Measurements from ENCODE around the gene S100A3.

S100A3 gene

DNA sequence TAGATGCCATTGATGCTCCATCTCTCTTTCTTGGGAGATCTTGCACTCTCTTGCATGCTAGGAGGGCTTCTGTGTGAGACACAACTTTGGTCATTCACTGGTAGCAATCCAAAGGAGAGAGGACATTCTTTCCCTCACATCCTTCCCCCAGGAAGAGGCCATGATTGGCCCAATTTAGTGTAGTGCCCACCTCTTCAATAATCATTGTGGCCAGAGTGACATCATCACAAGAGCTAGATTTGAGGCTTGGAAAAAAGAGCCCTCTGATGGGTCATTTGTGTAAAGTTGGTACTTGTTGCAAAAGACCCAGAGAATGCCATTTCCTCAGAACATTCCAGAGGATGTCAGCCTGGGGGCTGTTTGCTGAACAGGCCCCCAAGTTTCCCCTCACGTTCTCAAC is 43.5 kb downstream of the S100A3 start:
- no peak overlapping the region for H3K4me3 ChIP-seq (ENCODE audit: insufficient read depth in 1 of 2, low read depth in 1 of 2, low read length in 2 of 2)
- H3K79me1 ChIP-seq (replicated peaks; ENCODE audit: low read length, poor library complexity, severe bottlenecking): no peaks in the 10 kb centered on the region
- no peak overlapping the region for H2BK120ac ChIP-seq (ENCODE audit: low read depth, low read length)
- H3K27me3 ChIP-seq (ENCODE audit: control insufficient read depth in 1 of 2, insufficient read depth in 1 of 2, low read length in 2 of 2): no peaks in the 10 kb centered on the region
- H3K36me3 ChIP-seq (ENCODE audit: control insufficient read depth in 1 of 2, insufficient read depth in 2 of 2, low read depth in 1 of 2, low read length in 2 of 2): no peaks in the 10 kb centered on the region
- H3K14ac ChIP-seq (ENCODE audit: low read length in 2 of 2): no peak overlapping the region
- no peak overlapping the region for H2AFZ ChIP-seq (ENCODE audit: low read depth, low read length)
- H2BK12ac ChIP-seq (ENCODE audit: low read length in 2 of 2): no peak overlapping the region
- H3K9ac ChIP-seq (ENCODE audit: low read length): no peak overlapping the region
- no peak overlapping the region for H3K27ac ChIP-seq (ENCODE audit: low read length, poor library complexity, severe bottlenecking)
- no peaks in the 10 kb centered on the region for H3K9me3 ChIP-seq (ENCODE audit: control insufficient read depth, low read length)
- WGBS: 100% methylated on average over 1 of the region's 1 CpG
- H2BK15ac ChIP-seq (ENCODE audit: low read depth, poor library complexity, severe bottlenecking): no peak overlapping the region
- no peak overlapping the region for H2BK5ac ChIP-seq (ENCODE audit: low read depth, low read length, poor library complexity, severe bottlenecking)
- H4K91ac ChIP-seq (ENCODE audit: low read length): no peak overlapping the region
- no peak overlapping the region for H2AK5ac ChIP-seq (ENCODE audit: low read length, severe bottlenecking)
- H4K8ac ChIP-seq (ENCODE audit: low read length): no peak overlapping the region
- H3K23ac ChIP-seq (ENCODE audit: low read length in 2 of 2): no peak overlapping the region
- no peak overlapping the region for H3K4ac ChIP-seq (ENCODE audit: low read depth in 1 of 2, low read length in 2 of 2)
- no peak for DNase-seq
- peak overlapping the region in 1 of 2 experiments; percentile 46 for H3K18ac ChIP-seq (ENCODE audit: low read depth in 1 of 2, low read length in 2 of 2)
- H3K4me2 ChIP-seq (ENCODE audit: low read length, poor library complexity, severe bottlenecking): no peak overlapping the region
- H3K4me1 ChIP-seq (ENCODE audit: control insufficient read depth, insufficient read depth, low read depth, low read length): peaks cover 18% of the 10 kb centered on the region

DNA sequence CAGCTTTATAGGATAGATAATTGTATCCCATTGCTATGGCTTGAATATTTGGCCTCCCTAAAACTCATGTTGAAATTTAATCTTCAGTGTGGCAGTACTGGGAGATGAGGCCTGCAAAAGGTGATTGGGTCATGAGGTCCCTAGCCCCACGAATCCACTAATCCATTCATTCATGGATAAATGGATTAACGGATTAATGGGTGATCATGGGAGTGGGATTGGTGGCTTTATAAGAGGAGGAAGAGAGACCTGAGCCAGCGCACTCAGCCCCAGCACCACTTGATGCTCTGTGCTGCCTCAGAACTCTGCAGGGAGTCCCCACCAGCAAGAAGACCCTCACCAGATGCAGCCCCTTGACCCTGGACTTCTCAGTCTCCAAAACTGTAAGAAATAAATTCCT is 45.3 kb downstream of the S100A3 start:
- H3K36me3 ChIP-seq (ENCODE audit: control insufficient read depth in 1 of 2, insufficient read depth in 2 of 2, low read depth in 1 of 2, low read length in 2 of 2): no peaks in the 10 kb centered on the region
- H3K27me3 ChIP-seq (ENCODE audit: control insufficient read depth in 1 of 2, insufficient read depth in 1 of 2, low read length in 2 of 2): peaks cover 0 to 2% of the 10 kb centered on the region in 2 experiments
- no peak overlapping the region for H2BK15ac ChIP-seq (ENCODE audit: low read depth, poor library complexity, severe bottlenecking)
- no peak for DNase-seq
- H2BK12ac ChIP-seq (ENCODE audit: low read length in 2 of 2): no peak overlapping the region
- no peak overlapping the region for H3K14ac ChIP-seq (ENCODE audit: low read length in 2 of 2)
- H4K91ac ChIP-seq (ENCODE audit: low read length): no peak overlapping the region
- H4K8ac ChIP-seq (ENCODE audit: low read length): no peak overlapping the region
- H2AFZ ChIP-seq (ENCODE audit: low read depth, low read length): no peak overlapping the region
- H3K9ac ChIP-seq (ENCODE audit: low read length): no peak overlapping the region
- no peak overlapping the region for H3K18ac ChIP-seq (ENCODE audit: low read depth in 1 of 2, low read length in 2 of 2)
- H2AK5ac ChIP-seq (ENCODE audit: low read length, severe bottlenecking): no peak overlapping the region
- no peak overlapping the region for H2BK5ac ChIP-seq (ENCODE audit: low read depth, low read length, poor library complexity, severe bottlenecking)
- no peak overlapping the region for H3K4me3 ChIP-seq (ENCODE audit: insufficient read depth in 1 of 2, low read depth in 1 of 2, low read length in 2 of 2)
- no peak overlapping the region for H3K27ac ChIP-seq (ENCODE audit: low read length, poor library complexity, severe bottlenecking)
- H3K4me2 ChIP-seq (ENCODE audit: low read length, poor library complexity, severe bottlenecking): no peak overlapping the region
- no peak overlapping the region for H3K23ac ChIP-seq (ENCODE audit: low read length in 2 of 2)
- no peak overlapping the region for H2BK120ac ChIP-seq (ENCODE audit: low read depth, low read length)
- peaks cover 18% of the 10 kb centered on the region for H3K4me1 ChIP-seq (ENCODE audit: control insufficient read depth, insufficient read depth, low read depth, low read length)
- H3K79me1 ChIP-seq (replicated peaks; ENCODE audit: low read length, poor library complexity, severe bottlenecking): no peaks in the 10 kb centered on the region
- 100% methylated on average over 1 of the region's 3 CpGs for WGBS
- H3K4ac ChIP-seq (ENCODE audit: low read depth in 1 of 2, low read length in 2 of 2): no peak overlapping the region
- no peaks in the 10 kb centered on the region for H3K9me3 ChIP-seq (ENCODE audit: control insufficient read depth, low read length)

DNA sequence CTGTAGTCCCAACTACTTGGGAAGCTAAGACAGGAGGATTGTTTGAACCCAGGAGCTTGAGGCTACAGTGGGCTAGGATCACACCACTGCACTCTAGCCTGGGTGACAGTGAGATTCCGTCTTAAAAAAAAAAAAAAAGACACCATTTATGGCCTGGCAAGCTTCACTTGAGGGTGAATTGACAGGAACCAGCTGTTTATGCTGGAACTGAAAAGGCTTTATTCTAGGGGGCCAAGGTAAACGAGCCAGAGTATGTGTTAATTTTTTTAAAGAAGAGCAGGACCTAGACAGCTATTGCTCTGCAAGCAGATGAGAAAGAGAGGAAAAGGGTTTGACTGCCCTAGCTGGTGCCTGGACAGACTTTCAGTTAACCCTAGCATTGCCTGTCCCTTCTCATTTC is 50.3 kb downstream of the S100A3 start:
- H2BK15ac ChIP-seq (ENCODE audit: low read depth, poor library complexity, severe bottlenecking): no peak overlapping the region
- no peaks in the 10 kb centered on the region for H3K79me1 ChIP-seq (replicated peaks; ENCODE audit: low read length, poor library complexity, severe bottlenecking)
- H4K8ac ChIP-seq (ENCODE audit: low read length): no peak overlapping the region
- H3K27me3 ChIP-seq (ENCODE audit: control insufficient read depth in 1 of 2, insufficient read depth in 1 of 2, low read length in 2 of 2): peaks cover 0 to 6% of the 10 kb centered on the region in 2 experiments
- H2BK120ac ChIP-seq (ENCODE audit: low read depth, low read length): no peak overlapping the region
- H3K18ac ChIP-seq (ENCODE audit: low read depth in 1 of 2, low read length in 2 of 2): no peak overlapping the region
- 3% methylated on average over 2 of the region's 2 CpGs for WGBS
- H4K91ac ChIP-seq (ENCODE audit: low read length): no peak overlapping the region
- no peak overlapping the region for H3K23ac ChIP-seq (ENCODE audit: low read length in 2 of 2)
- H2AK5ac ChIP-seq (ENCODE audit: low read length, severe bottlenecking): no peak overlapping the region
- H3K4me2 ChIP-seq (ENCODE audit: low read length, poor library complexity, severe bottlenecking): no peak overlapping the region
- H3K14ac ChIP-seq (ENCODE audit: low read length in 2 of 2): no peak overlapping the region
- no peaks in the 10 kb centered on the region for H3K9me3 ChIP-seq (ENCODE audit: control insufficient read depth, low read length)
- no peak overlapping the region for H2BK5ac ChIP-seq (ENCODE audit: low read depth, low read length, poor library complexity, severe bottlenecking)
- no peak overlapping the region for H3K4me3 ChIP-seq (ENCODE audit: insufficient read depth in 1 of 2, low read depth in 1 of 2, low read length in 2 of 2)
- no peak overlapping the region for H2BK12ac ChIP-seq (ENCODE audit: low read length in 2 of 2)
- no peak overlapping the region for H3K27ac ChIP-seq (ENCODE audit: low read length, poor library complexity, severe bottlenecking)
- no peaks in the 10 kb centered on the region for H3K36me3 ChIP-seq (ENCODE audit: control insufficient read depth in 1 of 2, insufficient read depth in 2 of 2, low read depth in 1 of 2, low read length in 2 of 2)
- no peak for DNase-seq
- H3K9ac ChIP-seq (ENCODE audit: low read length): no peak overlapping the region
- no peak overlapping the region for H3K4ac ChIP-seq (ENCODE audit: low read depth in 1 of 2, low read length in 2 of 2)
- H3K4me1 ChIP-seq (ENCODE audit: control insufficient read depth, insufficient read depth, low read depth, low read length): no peaks in the 10 kb centered on the region
- H2AFZ ChIP-seq (ENCODE audit: low read depth, low read length): no peak overlapping the region

Data from mesenchymal stem cell (in vitro differentiated cells and primary cell).